GOT3 (cell line): Measurements from ENCODE around the gene ELOVL1.
"Not testable (repeated sequence)": the region's sequence is repeated elsewhere in the genome, so short reads cannot be mapped to it uniquely, and the experiment has no call there.

Experiments used
- DNase-seq: peaks from one replicate; lab custom pipeline; 2025; ENCODE audit warnings: mixed read lengths; lab: John Stamatoyannopoulos, UW

Gene ELOVL1

DNA sequence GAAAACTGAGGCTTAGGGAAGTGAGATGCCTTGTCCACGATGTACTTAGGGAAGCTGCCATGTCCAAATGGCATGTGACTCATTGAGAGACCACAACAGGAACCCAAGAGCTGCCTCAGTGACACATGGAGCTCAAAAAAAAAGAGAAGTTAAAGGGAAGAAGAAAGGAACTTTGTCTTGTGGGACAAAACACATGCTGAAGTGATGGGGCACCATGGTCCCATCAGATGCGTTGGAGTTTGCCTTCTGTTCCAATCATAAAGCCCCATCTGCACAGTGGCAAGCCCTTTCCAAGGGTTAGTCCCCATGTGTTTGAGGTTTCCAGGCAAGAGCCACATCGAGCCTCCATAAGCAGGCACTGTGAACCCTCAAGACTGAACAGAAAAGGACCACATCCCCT, 13.8 kb upstream of the ELOVL1 start:
- DNase-seq: no peak

DNA sequence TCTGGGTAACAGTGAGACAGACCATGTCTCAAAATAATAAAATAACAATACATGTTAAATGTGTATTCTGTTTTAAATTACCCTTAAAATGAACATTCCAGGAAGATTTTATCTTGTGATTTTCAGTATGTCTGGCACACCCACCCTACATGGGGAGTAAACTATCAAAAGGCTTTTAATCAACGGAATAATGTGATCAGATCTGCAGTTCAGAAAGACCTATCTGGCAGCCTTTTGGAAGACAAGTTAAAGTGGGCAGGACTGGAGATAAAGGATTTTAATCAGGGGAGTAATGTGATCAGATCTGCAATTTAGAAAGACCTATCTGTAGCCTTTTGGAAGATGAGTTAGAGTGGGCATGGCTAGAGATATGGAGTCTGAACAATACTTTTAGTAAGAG, 11.7 kb upstream of the ELOVL1 start:
- no peak for DNase-seq

DNA sequence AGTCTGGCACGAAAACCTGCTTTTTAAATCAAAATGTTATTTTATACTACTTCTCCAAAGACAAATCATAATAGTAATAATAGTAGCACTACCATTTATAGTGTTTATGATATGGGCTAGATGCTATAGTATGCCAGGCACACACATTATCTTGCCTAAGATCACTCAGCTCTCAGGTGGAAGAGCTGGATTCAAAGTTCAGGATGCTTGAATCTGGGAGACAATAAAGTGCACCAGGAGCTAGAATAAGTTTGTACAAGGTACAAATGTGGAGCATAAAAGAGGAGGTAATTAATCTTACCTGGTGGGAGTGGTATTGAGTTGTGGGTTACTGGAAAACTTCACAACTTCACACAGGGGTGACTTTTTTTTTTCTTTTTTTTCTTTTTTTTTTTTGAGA, 10.0 kb upstream of the ELOVL1 start:
- no peak for DNase-seq

DNA sequence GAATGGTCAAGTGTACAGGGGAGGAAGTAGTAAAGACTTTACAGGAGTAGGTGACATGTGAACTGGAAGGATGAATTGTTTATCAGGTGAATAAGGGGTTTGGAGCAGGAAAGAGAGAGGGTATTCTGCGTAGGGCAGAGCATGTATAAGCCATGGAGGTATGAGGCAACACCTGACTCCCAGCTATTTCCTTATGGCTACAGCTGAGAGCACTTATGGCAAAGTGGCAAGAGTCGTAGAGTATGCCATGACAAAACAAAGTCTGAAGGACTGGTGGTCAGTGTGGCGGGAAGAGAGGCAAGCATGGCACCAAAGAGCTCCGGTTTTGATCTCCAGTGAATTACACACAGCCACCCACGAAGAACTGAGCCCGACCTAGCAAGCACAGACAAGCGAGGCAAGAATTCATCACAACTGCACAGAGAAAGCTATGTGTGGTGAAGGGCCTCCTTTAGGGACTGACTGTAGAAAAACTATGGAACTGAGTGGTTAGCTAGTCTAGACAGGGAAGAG, 9.0 kb upstream of the ELOVL1 start:
- DNase-seq: no peak

DNA sequence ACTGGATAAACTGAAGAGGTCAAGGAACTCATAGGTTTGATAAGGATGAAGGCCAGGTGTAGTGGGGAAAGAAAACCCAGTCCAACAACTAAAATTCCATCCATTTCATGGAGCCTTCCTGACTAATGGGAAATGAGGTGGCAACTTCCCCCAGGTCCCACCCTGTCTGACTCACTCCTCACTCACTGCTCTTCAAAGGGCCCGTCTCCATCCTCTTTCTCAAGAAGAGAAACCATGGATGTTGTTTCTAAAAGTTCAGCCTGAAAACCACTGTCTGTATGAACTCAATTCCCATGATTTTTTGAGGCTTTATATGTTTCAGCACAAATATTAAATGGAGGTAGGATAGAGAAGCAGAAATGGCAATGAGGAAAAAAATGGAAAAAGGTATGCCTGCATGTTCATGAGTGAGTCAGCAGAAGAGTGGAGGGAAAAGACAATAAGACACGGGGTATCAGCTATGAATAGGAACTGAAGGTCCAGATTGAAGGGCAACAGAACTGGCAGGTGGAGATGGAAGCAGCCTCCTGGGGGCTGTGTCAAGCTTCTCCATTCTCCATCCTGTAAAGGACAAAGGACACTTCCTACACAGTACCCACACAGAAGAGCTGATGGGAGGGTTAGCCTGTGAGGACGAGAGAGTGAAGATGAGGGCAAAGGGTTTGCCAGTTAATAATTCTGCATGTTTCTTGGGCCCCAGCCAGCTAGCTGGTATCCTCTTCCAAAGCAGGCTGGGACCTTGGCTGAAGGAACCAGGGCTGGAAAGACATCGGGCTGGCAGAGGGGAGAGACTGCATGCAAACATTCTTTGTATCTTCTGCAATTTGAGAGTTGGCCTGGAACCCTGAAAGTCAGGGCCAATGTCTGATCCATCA, 5.5 kb upstream of the ELOVL1 start:
- DNase-seq: no peak

DNA sequence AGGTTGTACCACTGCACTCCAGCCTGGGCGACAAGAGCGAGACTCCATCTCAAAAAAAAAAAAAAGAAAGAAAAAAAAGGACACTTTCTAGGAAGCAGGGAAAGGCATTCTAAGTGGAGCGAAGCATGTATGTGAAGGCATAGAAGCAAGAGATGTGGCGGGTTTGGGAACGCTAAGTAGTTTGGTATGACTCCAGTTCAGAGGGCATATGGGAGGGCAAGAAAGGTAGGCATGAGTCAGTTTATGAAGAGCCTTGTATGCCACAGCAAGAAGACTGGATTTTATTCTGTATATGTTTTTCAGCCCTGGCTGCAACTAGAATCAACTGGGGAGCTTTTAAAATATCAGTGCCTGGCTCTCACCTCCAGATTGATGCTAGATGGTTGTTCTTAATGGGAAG, 4.4 kb upstream of the ELOVL1 start:
- DNase-seq: no peak

DNA sequence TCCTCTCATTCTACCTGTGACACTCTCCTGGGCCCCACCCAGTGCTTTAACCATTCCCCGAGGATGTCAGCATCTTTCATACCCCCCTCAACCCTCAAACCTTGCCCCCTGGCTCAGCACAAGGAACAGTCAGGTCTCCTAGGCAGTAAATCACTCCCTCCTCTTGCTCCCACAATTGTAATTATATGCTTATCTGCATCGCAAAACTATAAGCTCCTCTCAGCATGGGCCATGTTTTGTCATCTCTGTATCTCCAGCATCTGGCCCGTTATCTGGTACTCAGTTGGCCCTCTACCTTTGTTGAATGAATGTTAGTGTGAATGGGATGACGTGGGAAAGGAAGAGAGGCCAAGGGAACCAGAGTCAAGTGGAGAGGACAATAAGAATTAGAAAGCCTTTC, 2.8 kb upstream of the ELOVL1 start:
- no peak for DNase-seq

DNA sequence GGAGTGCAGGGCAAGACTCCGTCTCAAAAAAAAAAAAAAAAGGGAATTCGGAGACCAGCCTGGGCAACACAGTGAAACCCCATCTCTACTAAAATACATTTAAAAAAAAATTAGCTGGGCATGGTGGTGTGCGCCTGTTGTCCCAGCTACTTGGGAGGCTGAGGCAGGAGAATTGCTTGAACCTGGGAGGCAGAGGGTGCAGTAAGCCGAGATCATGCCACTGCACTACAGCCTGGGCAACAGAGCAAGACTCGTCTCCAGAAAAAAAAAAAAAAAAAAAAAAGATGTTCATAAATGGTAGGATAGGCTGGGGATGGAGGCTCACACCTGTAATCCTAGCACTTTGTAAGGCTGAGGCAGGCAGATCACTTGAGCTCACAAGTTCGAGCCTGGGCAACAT, 2.0 kb upstream of the ELOVL1 start:
- DNase-seq: not testable (repeated sequence)

DNA sequence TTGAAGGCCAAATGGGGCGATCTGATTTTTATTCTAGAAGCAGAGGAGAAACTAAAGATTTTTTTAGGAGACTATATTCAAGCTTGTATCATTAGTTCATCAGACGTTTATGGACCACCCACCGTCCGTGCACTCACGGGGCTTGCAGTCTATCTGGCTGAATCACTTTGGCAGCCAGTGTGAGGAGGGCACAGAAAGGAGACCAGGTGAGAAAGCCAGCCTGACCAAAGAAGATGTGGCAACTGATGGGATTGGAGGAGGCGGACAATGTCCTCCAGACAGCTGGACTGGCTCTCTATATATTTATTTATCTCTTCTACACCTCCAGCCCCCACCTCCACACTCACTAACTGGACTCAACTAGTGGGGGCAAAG, 822 bp upstream of the ELOVL1 start:
- no peak for DNase-seq

DNA sequence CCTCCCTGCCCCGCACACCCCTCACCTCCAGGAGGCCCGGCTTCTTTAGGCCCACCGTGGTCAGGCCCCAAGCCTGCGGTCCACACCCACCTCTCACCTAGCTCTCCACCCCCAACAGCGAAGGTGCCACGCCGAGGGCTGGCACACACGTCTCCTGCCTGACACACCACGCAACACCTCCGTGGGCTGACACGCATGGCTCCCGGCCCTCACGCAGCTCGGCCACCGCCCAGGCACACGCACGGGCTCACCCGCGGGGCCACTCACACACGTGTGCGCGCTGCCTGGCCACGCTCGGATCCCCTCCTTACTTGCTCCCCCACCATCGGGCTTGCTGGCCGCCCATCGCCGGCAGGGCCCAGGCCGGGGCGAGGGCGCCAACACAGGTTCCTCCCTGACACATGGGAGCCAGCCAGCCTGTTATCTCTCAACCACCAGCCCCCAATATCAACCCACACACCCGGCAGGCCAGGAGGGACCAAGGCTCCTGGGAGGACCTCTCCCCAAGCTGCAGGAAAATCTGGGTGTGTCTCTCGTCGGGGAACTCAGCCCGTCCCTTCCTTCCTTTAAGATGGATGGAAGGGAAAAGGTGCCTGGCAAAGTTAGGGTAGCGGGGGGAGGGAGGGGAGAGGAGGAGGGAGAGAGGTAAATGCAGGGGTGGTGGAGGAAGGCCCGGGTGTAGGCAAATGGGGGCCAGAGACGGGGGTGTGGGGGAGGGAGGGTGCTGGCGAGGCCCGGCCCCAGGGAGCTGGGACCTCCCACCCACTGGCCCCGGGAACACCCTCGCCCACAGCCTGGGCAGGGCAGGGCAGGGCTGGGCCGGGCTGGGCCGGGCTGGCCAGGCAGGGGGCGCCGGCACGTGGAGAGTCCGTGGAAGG, 546 bp downstream of the ELOVL1 start:
- DNase-seq: no peak

DNA sequence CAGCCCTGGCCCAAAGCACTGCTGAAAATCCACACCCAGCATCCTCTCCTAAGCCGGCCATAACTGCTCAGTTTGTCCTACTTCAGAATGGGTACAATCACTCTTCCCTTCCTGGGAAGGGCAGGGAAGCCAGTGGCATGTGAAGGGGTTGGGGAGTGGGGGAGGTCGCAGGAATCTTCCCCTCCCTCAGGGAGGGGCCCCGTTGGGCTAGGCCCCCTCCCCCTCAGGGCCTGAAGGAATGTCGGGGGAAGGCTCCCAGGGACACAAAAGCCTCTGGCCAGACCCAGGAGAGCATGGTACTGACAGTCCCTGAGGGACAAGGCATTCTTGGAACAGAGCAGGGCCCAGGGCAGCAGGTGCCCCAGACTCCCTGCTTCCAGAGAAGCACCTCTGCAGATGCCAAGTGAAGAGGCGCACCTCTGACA, 1.2 kb downstream of the ELOVL1 start:
- DNase-seq: no peak

DNA sequence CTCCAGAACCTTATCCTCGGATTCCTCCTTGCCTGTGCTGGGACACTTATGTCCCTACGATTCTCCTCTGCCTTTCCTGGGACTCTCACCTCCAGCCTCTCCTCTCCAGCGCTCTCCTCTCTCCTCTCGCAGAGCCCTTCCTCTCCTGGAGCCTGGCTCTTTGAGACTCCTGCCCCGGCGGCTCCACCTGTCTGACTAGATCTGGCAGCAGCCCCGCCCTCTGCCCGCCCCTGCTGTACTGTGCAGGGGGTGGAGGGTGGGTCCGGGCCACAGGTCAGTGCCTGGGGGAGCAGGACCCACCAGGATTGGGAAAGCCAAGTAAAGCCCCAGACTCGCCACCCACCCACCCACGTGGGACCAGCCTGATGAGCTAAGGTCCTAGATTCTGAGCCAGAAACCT, 1.6 kb downstream of the ELOVL1 start:
- no peak for DNase-seq

DNA sequence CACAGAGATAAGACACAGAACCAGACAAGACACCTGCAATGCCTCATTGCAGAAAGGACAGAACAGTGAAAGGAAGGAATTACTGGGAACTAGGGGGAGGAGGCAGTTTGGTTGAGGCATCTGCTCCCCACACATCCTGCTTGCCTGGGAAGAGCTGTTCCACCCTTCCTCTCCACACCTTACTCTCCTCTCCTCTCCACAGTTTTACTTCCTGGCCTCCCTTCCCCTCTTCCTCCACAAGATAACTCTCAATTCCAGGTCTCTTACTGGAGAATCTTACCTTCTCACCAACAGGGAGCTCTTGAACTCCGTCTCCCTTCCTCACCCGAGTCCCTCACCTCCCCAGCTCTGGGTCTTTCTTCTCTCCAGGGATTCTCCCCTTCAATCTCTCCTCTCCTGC, 2.1 kb downstream of the ELOVL1 start:
- DNase-seq: no peak

DNA sequence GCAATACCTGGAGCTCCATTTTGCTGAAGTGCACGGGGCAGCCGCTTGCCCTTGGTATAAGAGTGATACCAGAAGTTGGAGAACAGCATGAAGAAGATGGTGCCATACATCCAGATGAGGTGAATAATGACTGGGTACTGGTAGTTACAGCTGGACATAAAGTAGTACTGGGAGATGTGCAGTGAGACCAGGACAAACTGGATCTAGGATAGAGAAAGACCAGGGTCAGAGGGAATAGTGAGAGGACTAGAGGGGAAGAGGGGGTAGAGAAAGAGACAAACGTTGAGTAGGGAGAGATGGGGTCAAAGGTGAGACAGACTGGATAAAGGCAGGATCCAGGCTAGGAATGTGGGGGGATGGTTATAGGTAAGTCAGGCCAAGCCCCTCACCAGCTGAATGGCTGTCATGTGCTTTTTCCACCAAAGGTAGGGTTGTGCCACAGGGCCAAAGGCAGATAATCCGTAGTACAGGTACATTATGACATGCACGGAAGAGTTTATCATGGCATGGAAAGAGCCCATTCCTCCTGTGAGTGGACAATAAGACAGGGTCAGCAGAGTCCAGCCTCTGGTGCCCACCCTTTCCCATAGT, 3.8 kb downstream of the ELOVL1 start:
- DNase-seq: no peak

DNA sequence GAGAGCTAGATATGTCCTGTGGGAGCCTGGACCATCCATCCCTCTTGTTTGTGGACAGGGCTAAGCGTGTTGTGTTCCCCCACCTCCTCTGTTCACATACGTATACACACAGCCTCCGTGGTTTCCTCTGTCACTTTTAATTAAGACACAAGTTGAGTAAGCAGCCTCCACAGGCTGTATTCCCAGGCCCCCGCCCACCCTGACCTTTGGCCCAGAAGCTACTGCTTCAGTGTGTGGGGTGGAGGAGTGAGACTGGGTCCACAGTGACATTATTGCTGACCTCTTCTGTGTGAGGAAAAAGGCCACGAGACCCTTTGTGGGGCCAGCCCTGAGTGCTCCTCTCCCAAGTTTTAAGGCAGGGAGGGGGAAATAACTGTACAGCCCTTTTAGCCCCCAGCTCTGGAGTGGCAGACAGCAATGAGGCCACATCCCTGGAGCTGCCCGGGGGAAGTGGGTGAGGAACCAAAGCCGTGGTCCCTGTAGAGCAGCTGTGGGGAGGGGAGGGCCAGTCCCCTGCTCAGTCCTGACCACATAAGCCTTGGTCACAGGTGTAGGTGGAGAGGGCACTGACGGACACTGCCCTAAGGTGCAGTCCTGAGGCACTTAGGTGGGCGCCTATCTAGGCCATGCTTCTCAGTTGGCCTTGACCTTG, 4.4 kb downstream of the ELOVL1 start:
- DNase-seq: no peak

DNA sequence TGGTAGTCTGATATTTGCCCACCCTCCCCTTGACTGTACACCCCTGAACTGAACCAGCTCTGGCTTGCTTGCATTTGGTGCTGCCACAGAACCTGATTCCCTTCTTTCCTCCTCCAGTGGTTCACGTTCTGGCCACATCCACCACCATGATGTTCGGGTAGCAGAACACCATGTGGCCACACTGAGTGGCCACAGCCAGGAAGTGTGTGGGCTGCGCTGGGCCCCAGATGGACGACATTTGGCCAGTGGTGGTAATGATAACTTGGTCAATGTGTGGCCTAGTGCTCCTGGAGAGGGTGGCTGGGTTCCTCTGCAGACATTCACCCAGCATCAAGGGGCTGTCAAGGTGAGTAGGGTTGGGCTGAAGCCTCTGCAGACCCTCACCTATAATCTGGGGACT, 7.2 kb downstream of the ELOVL1 start:
- no peak for DNase-seq

DNA sequence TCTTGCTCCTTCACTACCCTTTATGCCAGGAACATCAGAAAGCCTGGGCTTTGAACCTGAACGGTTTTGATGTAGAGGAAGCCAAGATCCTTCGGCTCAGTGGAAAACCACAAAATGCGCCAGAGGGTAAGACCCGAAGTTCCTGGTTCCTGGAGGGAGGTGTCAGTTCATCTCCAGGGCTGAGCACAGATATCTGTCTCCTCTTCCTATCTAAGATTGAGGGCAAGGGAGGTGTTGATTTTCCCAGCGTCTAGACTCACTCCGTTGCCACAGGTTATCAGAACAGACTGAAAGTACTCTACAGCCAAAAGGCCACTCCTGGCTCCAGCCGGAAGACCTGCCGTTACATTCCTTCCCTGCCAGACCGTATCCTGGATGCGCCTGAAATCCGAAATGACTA, 8.1 kb downstream of the ELOVL1 start:
- DNase-seq: no peak

DNA sequence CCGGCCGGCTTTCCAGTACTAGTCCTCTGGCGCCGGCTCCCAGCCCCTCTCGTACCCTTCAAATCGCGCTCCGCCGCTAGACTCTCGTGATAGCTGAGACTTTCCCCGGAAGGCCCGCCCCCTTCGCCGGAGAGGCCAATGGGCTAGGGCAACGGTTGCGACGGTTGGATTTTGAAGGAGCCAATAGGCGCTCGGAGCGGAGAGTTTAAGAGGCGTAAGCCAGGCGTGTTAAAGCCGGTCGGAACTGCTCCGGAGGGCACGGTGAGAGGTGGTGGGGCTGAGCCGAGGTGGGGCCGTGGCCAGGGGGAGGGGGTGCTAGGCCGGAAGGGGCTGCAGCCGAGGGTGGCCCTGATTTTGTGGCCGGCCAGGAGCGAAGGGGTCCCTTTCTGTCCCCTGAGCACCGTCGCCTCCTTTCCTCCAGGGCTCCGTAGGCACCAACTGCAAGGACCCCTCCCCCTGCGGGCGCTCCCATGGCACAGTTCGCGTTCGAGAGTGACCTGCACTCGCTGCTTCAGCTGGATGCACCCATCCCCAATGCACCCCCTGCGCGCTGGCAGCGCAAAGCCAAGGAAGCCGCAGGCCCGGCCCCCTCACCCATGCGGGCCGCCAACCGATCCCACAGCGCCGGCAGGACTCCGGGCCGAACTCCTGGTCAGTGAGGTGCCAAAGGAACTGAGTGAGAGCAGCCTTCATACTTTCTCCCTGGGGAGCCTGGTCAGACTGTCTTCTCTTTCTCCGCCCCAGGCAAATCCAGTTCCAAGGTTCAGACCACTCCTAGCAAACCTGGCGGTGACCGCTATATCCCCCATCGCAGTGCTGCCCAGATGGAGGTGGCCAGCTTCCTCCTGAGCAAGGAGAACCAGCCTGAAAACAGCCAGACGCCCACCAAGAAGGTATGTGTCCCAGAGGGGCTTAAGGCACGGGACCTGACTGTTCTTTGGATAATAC, 8.8 kb downstream of the ELOVL1 start, which contains the start of gene CDC20:
Gene CDC20 (plus strand): TSS at position 236 of the 948 bp plus-strand sequence. CDS start 235 bp downstream, at position 471.
- peak; percentile 85 for DNase-seq

DNA sequence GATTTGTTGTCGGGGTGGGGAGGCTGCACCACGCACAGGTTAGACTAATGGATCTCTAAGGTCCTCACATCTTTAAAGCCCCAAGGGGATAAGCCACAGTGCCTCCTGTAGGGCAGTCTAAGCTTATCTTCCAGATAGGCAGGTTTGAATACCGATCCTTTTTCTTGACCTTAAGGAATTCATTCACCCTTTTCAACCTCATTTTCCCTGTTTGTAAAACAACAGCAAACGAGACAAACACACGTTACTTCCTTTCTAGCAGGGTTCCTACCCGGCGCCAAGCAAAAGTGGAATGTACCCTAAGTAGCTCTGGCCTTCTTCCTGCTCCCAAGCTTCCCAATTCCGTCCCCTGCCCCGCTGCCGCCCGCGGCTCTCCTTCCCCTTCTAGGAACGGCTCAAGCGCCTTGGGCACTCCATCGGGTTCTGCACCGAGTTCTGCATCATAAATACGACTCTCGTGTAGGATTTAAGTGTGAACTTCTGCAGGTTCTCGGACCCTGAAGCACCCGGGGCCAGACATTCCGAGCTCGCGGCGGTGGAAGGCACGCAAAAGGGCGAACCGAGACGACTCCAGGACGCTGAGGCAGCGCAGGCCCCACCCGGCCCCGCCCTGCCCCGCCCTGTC, 9.6 kb downstream of the ELOVL1 start:
- no peak for DNase-seq

DNA sequence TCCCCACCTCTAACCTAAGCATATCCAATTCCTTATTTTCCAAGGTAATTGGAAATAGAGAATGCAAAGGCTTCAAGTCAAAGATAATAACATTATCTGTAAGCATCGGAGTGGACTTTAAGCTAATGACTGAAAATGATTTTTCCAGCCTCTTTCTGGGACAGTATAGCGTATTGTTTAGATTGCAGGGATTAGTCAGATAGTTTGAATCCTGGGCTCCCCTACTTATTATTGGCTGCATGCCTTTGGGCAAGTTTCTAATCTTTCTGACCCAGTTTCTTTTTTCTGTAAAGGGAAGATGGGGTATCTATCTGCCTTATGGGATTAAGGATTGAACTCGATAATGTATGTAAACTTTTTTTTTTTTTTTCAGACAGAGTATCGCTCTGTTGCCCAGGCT, 10.6 kb downstream of the ELOVL1 start:
- no peak for DNase-seq
